WTC11 (cell line): ENCODE results near the gene UBE2S. TPM values are rescaled to one million over a fixed set of nuclear protein-coding genes. Genes with fewer than 3 reads are reported as not detected.

Experiments used
- ATAC-seq: fragments of 200-7000 bp; cut with Tn5 transposase; 2 replicates; pipeline ENCODE4 v1.10.0; 2021; ENCODE audit warnings: mild to moderate bottlenecking, moderate library complexity
- CTCF ChIA-PET: fragments of 300-600 bp; sonication (Branson Sonifier 250); formaldehyde crosslinking; loops from one replicate; lab custom pipeline; 2021; ENCODE audit warnings: antibody characterized with exemption; lab: Charles Lee
- POLR2A ChIA-PET: fragments of 350-600 bp; sonication (Branson Sonifier 250); formaldehyde crosslinking; loops from one replicate; lab custom pipeline; 2021; ENCODE audit warnings: antibody characterized with exemption; lab: Charles Lee
- DNase-seq: peaks from one replicate; pipeline ENCODE4 v3.0.0; 2021; ENCODE audit warnings: low spot score
- H3K27ac Mint-ChIP-seq: 2 replicates; pipeline ENCODE4 v1.8.0; 2021; ENCODE audit warnings: mixed read lengths
- H3K27me3 Mint-ChIP-seq: 2 replicates; pipeline ENCODE4 v1.8.0; 2021; ENCODE audit warnings: low read depth, mild to moderate bottlenecking, moderate library complexity, mixed read lengths
- H3K36me3 Mint-ChIP-seq: 2 replicates; pipeline ENCODE4 v1.8.0; 2021; ENCODE audit warnings: mixed read lengths
- H3K4me1 Mint-ChIP-seq: 2 replicates; pipeline ENCODE4 v1.8.0; 2022; ENCODE audit warnings: mixed read lengths
- H3K4me3 Mint-ChIP-seq: 2 replicates; pipeline ENCODE4 v1.8.0; 2021; ENCODE audit warnings: mild to moderate bottlenecking, moderate library complexity, mixed read lengths
- H3K9me3 Mint-ChIP-seq: 2 replicates; pipeline ENCODE4 v1.8.0; 2021; ENCODE audit warnings: mixed read lengths
- AFF4 ChIP-seq: sonication (generic); formaldehyde crosslinking; IDR thresholded peaks from 2 replicates; pipeline ENCODE4 v1.8.1; 2023; ENCODE audit warnings: mild to moderate bottlenecking, missing genetic modification reagents, borderline replicate concordance
- ATF2 ChIP-seq: sonication (generic); formaldehyde crosslinking; IDR thresholded peaks from 2 replicates; pipeline ENCODE4 v1.8.1; 2022; ENCODE audit warnings: low read depth, missing genetic modification reagents, borderline replicate concordance
- ATF3 ChIP-seq: sonication (generic); formaldehyde crosslinking; conservative IDR thresholded peaks from 2 replicates; pipeline ENCODE4 v1.8.1; 2022; ENCODE audit warnings: mild to moderate bottlenecking, missing genetic modification reagents
- FOXP1 ChIP-seq: sonication (generic); formaldehyde crosslinking; IDR thresholded peaks from 2 replicates; pipeline ENCODE4 v1.8.0; 2022; ENCODE audit warnings: missing genetic modification reagents, mild to moderate bottlenecking, moderate library complexity, borderline replicate concordance
- GRHL2 ChIP-seq: fragments of 250-450 bp; sonication (Bioruptor Pico); IDR thresholded peaks from 2 replicates; pipeline ENCODE4 v1.8.0; 2022; ENCODE audit warnings: mild to moderate bottlenecking, moderate library complexity; ENCODE audit not compliant: insufficient replicate concordance, severe bottlenecking
- HMGA2 ChIP-seq: fragments of 250-450 bp; sonication (Bioruptor Pico); IDR thresholded peaks from 2 replicates; pipeline ENCODE4 v1.4.0; 2021; ENCODE audit warnings: mild to moderate bottlenecking, moderate library complexity
- STAT6 ChIP-seq: sonication (generic); formaldehyde crosslinking; conservative IDR thresholded peaks from 2 replicates; pipeline ENCODE4 v1.8.1; 2023; ENCODE audit warnings: mild to moderate bottlenecking, low read depth, missing genetic modification reagents, moderate library complexity
- USF2 ChIP-seq: sonication (generic); formaldehyde crosslinking; IDR thresholded peaks from 2 replicates; pipeline ENCODE4 v1.8.1; 2023; ENCODE audit warnings: mild to moderate bottlenecking, missing genetic modification reagents, moderate library complexity
- ZMAT4 ChIP-seq: fragments of 250-450 bp; sonication (Bioruptor Pico); IDR thresholded peaks from 2 replicates; pipeline ENCODE4 v1.9.0; 2021; ENCODE audit warnings: mild to moderate bottlenecking
- ZNF121 ChIP-seq: sonication (generic); formaldehyde crosslinking; IDR thresholded peaks from 2 replicates; pipeline ENCODE4 v1.8.0; 2023; ENCODE audit warnings: missing genetic modification reagents
- ZNF138 ChIP-seq: sonication (generic); formaldehyde crosslinking; conservative IDR thresholded peaks from 2 replicates; pipeline ENCODE4 v1.8.1; 2022; ENCODE audit warnings: mild to moderate bottlenecking, moderate library complexity, missing genetic modification reagents
- ZNF232 ChIP-seq: sonication (generic); formaldehyde crosslinking; IDR thresholded peaks from 2 replicates; pipeline ENCODE4 v1.8.0; 2022; ENCODE audit warnings: mild to moderate bottlenecking, missing genetic modification reagents
- total RNA-seq: library from RNA; stranded (reverse); gene quantifications from 3 replicates; pipeline ENCODE4 v1.2.3, GENCODE V29; 2021

Gene UBE2S
- total RNA-seq, 1 experiment from 2014 or later = 442 TPM

GRCh38 chr19:55366790-55367189 is 40.8 kb downstream of the UBE2S start (continued):
- no peak for TF ChIP-seq ZNF121 (CRISPR knock-in tag)

GRCh38 chr19:55365964-55366363 is 41.6 kb downstream of the UBE2S start:
- DNase-seq = no peak
- TF ChIP-seq FOXP1 (CRISPR knock-in tag) = no peak
- no peak for TF ChIP-seq ZNF232 (CRISPR knock-in tag)
- TF ChIP-seq, all 79 proteins: peak for 0
- Mint-ChIP-seq H3K4me3 (no peak overlapping the region), H3K9me3 (no peaks in the 10 kb centered on the region), H3K27me3 (peaks cover 66% of the 10 kb centered on the region), H3K4me1 (peaks cover 7% of the 10 kb centered on the region), H3K36me3 (no peaks in the 10 kb centered on the region), H3K27ac (no peak overlapping the region)
- ATAC-seq = no peak
- POLR2A ChIA-PET = no interaction called here
- CTCF ChIA-PET = interaction anchor here (1.0 to 1.3 kb wide), 4 partner anchors 10 to 52 kb away, joined by 3 to 4 read pairs (median 3); no protein-coding TSS in a partner anchor

GRCh38 chr19:55365245-55365644 is 42.3 kb downstream of the UBE2S start:
- ATAC-seq (no peak), DNase-seq (no peak)
- no peak for TF ChIP-seq USF2 (CRISPR knock-in tag)
- no peak for TF ChIP-seq ZMAT4 (CRISPR knock-in tag)
- no peak for TF ChIP-seq AFF4 (CRISPR knock-in tag)
- no peak for TF ChIP-seq ZNF232 (CRISPR knock-in tag)
- no peak for TF ChIP-seq HMGA2 (CRISPR knock-in tag)
- TF ChIP-seq ATF3 (CRISPR knock-in tag) = no peak
- no peak for TF ChIP-seq ATF2
- TF ChIP-seq STAT6 = no peak
- no peak for TF ChIP-seq GRHL2 (CRISPR knock-in tag)
- TF ChIP-seq ZNF138 (CRISPR knock-in tag) = no peak
- ChIA-PET POLR2A (no interaction called here), CTCF (interaction anchor here (1.0 kb wide), 2 partner anchors 10 to 19 kb away, joined by 3 read pairs; no protein-coding TSS in a partner anchor)
- Mint-ChIP-seq H3K9me3 (no peaks in the 10 kb centered on the region), H3K27ac (no peak overlapping the region), H3K27me3 (peaks cover 59% of the 10 kb centered on the region), H3K4me1 (peaks cover 3% of the 10 kb centered on the region; the same call in 1 of the 2 replicates), H3K4me3 (no peak overlapping the region), H3K36me3 (no peaks in the 10 kb centered on the region)
